ENCODE data around the gene EDEM3.

Gene EDEM3

DNA sequence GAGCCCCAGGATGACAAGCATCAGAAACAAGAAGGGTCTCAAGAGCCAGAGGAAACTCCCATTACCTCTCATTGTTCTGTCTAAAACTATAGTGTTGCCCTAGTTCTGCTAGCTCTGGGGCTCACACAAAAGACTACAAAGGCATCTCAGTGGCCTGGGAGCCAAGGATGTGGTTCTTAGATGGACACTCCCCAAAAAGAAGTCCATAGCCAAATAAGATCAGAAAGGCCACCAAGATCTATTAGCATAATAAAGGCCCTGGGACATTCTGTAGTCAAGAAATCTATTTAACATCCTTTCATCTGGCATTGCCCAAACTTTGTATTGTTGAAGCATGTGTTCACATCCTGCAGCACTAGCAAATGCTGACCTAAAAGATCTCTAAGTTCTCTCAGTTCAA is 99.5 kb downstream of the EDEM3 start:
- H3K4me3 ChIP-seq (replicated peaks in 1 of 2; ENCODE audit: low read depth in 2 of 2, low read length in 2 of 2): no peak overlapping the region
- DNase-seq (ENCODE audit: low read depth in 2 of 2): no peak
- TF ChIP-seq, protein P1, sequence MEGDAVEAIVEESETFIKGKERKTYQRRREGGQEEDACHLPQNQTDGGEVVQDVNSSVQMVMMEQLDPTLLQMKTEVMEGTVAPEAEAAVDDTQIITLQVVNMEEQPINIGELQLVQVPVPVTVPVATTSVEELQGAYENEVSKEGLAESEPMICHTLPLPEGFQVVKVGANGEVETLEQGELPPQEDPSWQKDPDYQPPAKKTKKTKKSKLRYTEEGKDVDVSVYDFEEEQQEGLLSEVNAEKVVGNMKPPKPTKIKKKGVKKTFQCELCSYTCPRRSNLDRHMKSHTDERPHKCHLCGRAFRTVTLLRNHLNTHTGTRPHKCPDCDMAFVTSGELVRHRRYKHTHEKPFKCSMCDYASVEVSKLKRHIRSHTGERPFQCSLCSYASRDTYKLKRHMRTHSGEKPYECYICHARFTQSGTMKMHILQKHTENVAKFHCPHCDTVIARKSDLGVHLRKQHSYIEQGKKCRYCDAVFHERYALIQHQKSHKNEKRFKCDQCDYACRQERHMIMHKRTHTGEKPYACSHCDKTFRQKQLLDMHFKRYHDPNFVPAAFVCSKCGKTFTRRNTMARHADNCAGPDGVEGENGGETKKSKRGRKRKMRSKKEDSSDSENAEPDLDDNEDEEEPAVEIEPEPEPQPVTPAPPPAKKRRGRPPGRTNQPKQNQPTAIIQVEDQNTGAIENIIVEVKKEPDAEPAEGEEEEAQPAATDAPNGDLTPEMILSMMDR (IDR thresholded peaks at IDR 0.05; ENCODE audit: low read depth, low read length): no peak

DNA sequence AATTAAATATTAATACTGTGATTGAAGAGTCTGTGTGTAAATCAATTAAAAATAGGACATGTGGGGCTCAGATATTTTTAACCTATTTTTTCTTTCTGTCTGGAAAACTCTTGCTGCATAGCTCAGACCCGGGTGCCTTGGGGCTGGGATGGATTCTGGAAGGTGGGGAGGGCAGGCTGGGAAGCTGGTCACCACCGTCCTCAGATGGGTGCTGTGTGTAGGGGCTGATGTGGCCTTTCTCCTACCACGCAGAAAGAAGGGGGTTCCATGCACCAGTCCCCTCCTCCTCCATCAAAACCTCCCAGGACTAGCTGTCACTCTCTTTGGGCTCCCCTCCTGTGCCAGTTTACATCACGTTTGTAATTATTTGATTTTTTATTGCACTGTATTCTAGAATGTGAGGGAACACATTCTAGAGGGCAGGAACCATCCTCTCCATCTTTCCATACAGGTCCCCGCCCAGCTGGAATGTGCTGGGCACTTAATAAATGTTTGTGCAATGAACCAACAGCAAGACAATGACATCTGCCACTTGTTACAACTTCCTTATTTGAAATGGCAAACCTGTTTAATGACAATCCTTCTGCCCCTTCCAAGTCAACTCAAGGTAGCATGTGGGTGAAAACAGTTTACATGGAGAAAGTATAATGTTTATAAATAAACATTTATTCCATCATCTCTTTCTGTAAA is 104.3 kb downstream of the EDEM3 start:
- TF ChIP-seq, protein P1 (IDR thresholded peaks at IDR 0.05; ENCODE audit: low read depth, low read length): no peak
- no peak overlapping the region for H3K4me3 ChIP-seq (replicated peaks in 1 of 2; ENCODE audit: low read depth in 2 of 2, low read length in 2 of 2)
- no peak for DNase-seq (ENCODE audit: low read depth in 2 of 2)

DNA sequence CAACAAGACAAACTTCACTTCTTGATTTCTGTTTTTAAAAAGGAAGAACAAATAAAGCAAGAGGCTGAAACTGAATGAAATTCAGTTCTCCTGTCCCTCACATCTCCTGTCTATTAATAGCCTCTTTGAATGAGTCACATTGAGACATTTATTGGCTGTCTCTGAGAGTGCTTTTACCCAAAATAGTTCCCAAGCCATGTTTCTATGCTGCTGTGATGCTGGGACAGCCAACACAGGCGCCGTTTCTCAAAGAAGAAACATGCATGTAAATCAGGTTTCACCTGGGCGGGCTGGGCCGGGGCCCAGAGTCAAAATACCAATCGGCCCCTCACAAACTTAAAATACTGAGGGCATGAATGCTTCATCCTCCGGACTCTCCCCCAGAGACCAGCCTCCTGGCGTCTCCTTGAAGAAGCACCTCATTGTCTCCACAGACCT is 105.2 kb downstream of the EDEM3 start:
- no peak overlapping the region for H3K4me3 ChIP-seq (replicated peaks in 1 of 2; ENCODE audit: low read depth in 2 of 2, low read length in 2 of 2)
- TF ChIP-seq, protein P1 (IDR thresholded peaks at IDR 0.05; ENCODE audit: low read depth, low read length): no peak
- peak in 1 of 2 donors; percentile 46 for DNase-seq (ENCODE audit: low read depth in 2 of 2)

DNA sequence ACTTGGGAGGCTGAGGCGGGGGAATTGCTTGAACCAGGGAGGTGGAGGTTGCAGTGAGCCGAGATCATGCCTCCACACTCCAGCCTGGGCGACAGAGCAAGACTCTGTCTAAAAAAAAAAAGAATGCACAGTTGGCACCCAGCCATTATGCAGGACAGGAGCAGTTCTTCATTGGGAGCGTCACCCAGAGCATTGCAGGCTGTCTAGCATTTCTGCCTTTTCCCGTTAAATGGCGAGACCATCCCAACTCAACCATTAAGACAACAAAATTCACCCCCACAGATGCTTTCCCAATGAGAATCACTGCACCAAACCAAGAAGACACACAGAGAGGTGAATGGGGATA is 105.8 kb downstream of the EDEM3 start:
- no peak overlapping the region for H3K4me3 ChIP-seq (replicated peaks in 1 of 2; ENCODE audit: low read depth in 2 of 2, low read length in 2 of 2)
- no peak for DNase-seq (ENCODE audit: low read depth in 2 of 2)
- TF ChIP-seq, protein P1 (IDR thresholded peaks at IDR 0.05; ENCODE audit: low read depth, low read length): no peak

DNA sequence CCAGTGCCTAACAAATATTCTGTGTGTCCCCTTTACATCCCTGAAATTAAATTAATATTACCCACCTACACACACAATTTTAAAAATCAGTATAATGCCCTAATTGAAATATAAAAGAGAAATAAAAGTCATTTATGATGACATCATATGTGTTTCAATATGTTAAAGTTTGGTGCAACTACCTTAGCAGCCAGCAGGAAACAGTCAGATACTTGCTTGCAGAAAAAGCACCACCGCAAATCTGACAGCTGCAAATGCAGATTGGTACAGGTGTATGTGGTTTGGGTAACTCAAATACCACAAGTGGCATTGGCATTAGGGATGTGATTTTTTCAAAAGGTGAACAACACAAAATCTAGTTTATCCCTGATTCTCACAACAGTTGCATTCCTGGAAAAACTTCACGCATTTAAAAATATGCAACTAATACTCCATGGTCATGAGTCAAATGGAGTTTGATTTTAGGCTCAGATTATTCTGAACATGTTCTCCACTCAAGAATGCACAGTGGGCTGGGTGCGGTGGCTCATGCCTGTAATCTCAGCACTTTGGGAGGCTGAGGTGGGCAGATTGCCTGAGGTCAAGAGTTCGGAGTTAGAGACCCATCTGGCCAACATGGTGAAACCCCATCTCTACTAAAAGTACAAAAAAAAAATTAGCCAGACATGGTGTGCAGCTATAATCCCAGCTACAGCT is 106.3 kb downstream of the EDEM3 start:
- H3K4me3 ChIP-seq (replicated peaks in 1 of 2; ENCODE audit: low read depth in 2 of 2, low read length in 2 of 2): no peak overlapping the region
- TF ChIP-seq, protein P1 (IDR thresholded peaks at IDR 0.05; ENCODE audit: low read depth, low read length): no peak
- DNase-seq (ENCODE audit: low read depth in 2 of 2): no peak

DNA sequence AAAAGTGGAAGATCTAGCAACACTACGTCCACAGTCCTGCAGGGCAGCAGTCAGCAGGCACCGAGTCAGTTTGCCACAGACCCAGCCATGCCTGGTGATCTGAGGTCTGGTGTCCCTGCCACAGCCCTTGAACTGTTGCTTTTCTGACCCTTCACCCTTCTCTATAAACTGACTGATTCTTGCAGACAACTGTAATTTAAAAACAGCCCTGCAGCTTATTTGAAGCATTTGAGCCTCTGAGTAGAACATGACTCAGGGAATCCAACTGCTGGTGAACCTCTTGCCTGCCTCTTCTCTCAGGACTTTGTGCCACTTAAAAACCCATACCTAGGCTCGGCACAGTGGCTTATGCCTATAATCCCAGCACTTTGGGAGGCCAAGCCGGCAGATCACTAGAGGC is 107.2 kb downstream of the EDEM3 start:
- TF ChIP-seq, protein P1 (IDR thresholded peaks at IDR 0.05; ENCODE audit: low read depth, low read length): no peak
- DNase-seq (ENCODE audit: low read depth in 2 of 2): no peak
- no peak overlapping the region for H3K4me3 ChIP-seq (replicated peaks in 1 of 2; ENCODE audit: low read depth in 2 of 2, low read length in 2 of 2)

All from cardiac fibroblast (primary cell).